HG02938 (cell line): ENCODE results near the gene IGSF9B.

Experiments
- ATAC-seq: cut with Tn5 transposase; IDR thresholded peaks from one replicate; pipeline ENCODE4 v1.9.1; 2021; ENCODE audit warnings: mild to moderate bottlenecking, moderate library complexity; ENCODE audit not compliant: unreplicated experiment

Gene IGSF9B

DNA sequence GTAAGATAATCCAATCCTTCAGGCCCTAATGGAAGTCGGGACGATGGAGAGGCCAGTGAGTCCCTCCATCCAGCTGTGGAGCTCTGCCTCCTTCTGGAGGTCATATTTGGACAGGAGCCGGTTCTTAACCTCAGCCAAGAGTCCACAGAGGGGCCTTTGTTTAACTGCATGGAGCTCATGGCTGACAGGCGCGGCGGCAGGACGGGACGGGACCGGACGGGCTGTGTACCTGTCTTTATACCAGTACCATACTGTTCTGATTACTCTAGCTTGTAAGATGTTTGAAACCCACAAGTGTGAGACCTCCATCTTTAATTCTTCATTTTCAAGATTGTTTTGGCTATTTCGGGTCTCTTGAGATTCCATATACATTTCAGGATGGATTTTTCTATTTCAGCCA is 91.3 kb downstream of the IGSF9B start:
- no peak for ATAC-seq

DNA sequence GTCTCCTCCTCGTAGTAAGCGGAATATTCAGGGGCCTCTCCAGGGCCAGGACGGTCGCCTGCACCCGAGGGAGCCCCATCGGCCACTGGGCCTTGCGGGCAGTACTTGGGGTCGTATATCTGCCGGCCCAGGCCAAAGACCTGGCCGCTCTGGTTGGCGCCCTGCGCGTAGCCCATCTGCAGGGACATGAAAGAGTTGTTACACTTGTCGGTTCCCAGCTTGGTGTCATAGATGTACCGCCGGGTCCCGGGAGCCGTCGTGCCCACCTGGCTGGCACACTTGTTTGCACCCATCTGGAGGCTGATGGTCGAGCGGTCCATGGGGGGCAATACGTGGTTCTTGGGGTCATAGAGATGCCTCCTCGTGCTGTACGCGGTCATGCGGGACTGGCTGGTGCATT is 92.0 kb downstream of the IGSF9B start:
- ATAC-seq: no peak

DNA sequence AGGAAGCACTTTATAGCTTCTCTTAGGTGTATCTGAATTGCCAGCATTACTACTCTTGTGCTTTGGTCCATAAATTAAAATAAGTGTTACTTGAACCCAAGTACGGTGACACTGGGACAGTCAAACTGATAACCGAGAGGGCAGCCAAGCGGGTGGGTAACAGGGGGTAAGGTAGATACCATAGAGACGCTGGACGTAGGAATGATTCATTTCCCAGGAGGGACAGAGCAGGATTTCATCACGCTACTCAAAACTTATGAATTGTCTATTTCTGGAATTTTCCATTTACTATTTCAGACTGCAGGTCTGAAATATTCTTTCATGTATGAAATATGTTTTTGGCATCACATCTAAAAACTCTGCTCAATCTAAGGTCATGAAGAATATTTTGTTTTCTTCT is 96.6 kb downstream of the IGSF9B start:
- ATAC-seq: no peak
